ENCODE data around the gene MPP3. TPM values are rescaled to one million over a fixed set of nuclear protein-coding genes. Genes with fewer than 3 reads are reported as not detected.
A peak's percentile ranks its signal among the peaks of the same experiment; 100 is the strongest.

MPP3 gene
- polyA plus RNA-seq, 1 donor (not counting 4 experiments of a cell fraction or from before 2014, with no cell fraction given) = 7.4 TPM

- Histone ChIP-seq H3K79me2 (ENCODE audit: control insufficient read depth, insufficient read depth, low read length) (no peaks in the 10 kb centered on the region), H3K36me3 (ENCODE audit: control insufficient read depth in 2 of 2, extremely low read depth in 1 of 2, insufficient read depth in 2 of 2, low read length in 2 of 2) (no peaks in the 10 kb centered on the region), H3K9me3 (ENCODE audit: control insufficient read depth, low read depth, low read length) (no peaks in the 10 kb centered on the region), H3K4me3 (ENCODE audit: control insufficient read depth in 2 of 3, extremely low read depth in 1 of 3, insufficient read depth in 2 of 3, low read depth in 1 of 3, low read length in 3 of 3) (peak overlapping the region in 1 of 3 experiments; percentile 11), H4K20me1 (ENCODE audit: control insufficient read depth, extremely low read depth, insufficient read depth, low read length) (no peaks in the 10 kb centered on the region), H3K27ac (ENCODE audit: control insufficient read depth, insufficient read depth, low read length) (no peak overlapping the region), H3K4me2 (ENCODE audit: control insufficient read depth, extremely low read depth, insufficient read depth, low read depth, low read length) (peak overlapping the region; percentile 42), H3K4me1 (ENCODE audit: control insufficient read depth, extremely low read depth, insufficient read depth, low read length) (peaks cover 33% of the 10 kb centered on the region), H3K27me3 (ENCODE audit: control insufficient read depth, extremely low read depth, insufficient read depth, low read length) (peaks cover 11% of the 10 kb centered on the region), H3K9me1 (ENCODE audit: control insufficient read depth, extremely low read depth, insufficient read depth, low read length) (no peaks in the 10 kb centered on the region), H3K9ac (ENCODE audit: control insufficient read depth, extremely low read depth, insufficient read depth, low read length) (no peak overlapping the region), H2AFZ (ENCODE audit: control insufficient read depth, low read length) (peak overlapping the region; percentile 30)
- TF ChIP-seq EZH2 (IDR thresholded peaks at IDR 0.05; ENCODE audit: low read length) (peak; percentile 31), CTCF (optimal IDR thresholded peaks at IDR 0.05 in 1 of 3, IDR thresholded peaks at IDR 0.05 in 1 of 3, conservative IDR thresholded peaks at IDR 0.05 in 1 of 3; ENCODE audit: extremely low read depth in 1 of 3, insufficient read depth in 2 of 3, low read length in 3 of 3) (peak in 1 of 3 experiments; percentile 22)
- DNase-seq (ENCODE audit: low read depth, low spot score) (no peak), FAIRE-seq (no peak)
- dilution Hi-C loops (cut with MboI; ENCODE audit: extremely low pct_ligation_motif_present, low sequenced_read_pairs) = no loop called here
Observed at GRCh38 chr17:43755389-43755875, 77.5 kb downstream of the MPP3 start.

GRCh38 chr17:43754947-43755346 lies 78.0 kb downstream of the MPP3 start:
- H4K20me1 ChIP-seq (ENCODE audit: control insufficient read depth, extremely low read depth, insufficient read depth, low read length) = no peaks in the 10 kb centered on the region
- no peaks in the 10 kb centered on the region for H3K79me2 ChIP-seq (ENCODE audit: control insufficient read depth, insufficient read depth, low read length)
- no peak overlapping the region for H3K9ac ChIP-seq (ENCODE audit: control insufficient read depth, extremely low read depth, insufficient read depth, low read length)
- TF ChIP-seq EZH2 (IDR thresholded peaks at IDR 0.05; ENCODE audit: low read length) = no peak
- TF ChIP-seq CTCF (optimal IDR thresholded peaks at IDR 0.05 in 1 of 3, IDR thresholded peaks at IDR 0.05 in 1 of 3, conservative IDR thresholded peaks at IDR 0.05 in 1 of 3; ENCODE audit: extremely low read depth in 1 of 3, insufficient read depth in 2 of 3, low read length in 3 of 3) = no peak
- no peak overlapping the region for H3K4me2 ChIP-seq (ENCODE audit: control insufficient read depth, extremely low read depth, insufficient read depth, low read depth, low read length)
- H3K4me3 ChIP-seq (ENCODE audit: control insufficient read depth in 2 of 3, extremely low read depth in 1 of 3, insufficient read depth in 2 of 3, low read depth in 1 of 3, low read length in 3 of 3) = no peak overlapping the region
- dilution Hi-C loops (cut with MboI; ENCODE audit: extremely low pct_ligation_motif_present, low sequenced_read_pairs) = no loop called here
- peaks cover 34% of the 10 kb centered on the region for H3K4me1 ChIP-seq (ENCODE audit: control insufficient read depth, extremely low read depth, insufficient read depth, low read length)
- H3K36me3 ChIP-seq (ENCODE audit: control insufficient read depth in 2 of 2, extremely low read depth in 1 of 2, insufficient read depth in 2 of 2, low read length in 2 of 2) = no peaks in the 10 kb centered on the region
- peaks cover 11% of the 10 kb centered on the region for H3K27me3 ChIP-seq (ENCODE audit: control insufficient read depth, extremely low read depth, insufficient read depth, low read length)
- DNase-seq (ENCODE audit: low read depth, low spot score) = no peak
- H3K27ac ChIP-seq (ENCODE audit: control insufficient read depth, insufficient read depth, low read length) = no peak overlapping the region
- no peaks in the 10 kb centered on the region for H3K9me1 ChIP-seq (ENCODE audit: control insufficient read depth, extremely low read depth, insufficient read depth, low read length)
- FAIRE-seq = no peak
- H3K9me3 ChIP-seq (ENCODE audit: control insufficient read depth, low read depth, low read length) = no peaks in the 10 kb centered on the region
- H2AFZ ChIP-seq (ENCODE audit: control insufficient read depth, low read length) = no peak overlapping the region

All from keratinocyte (primary cell).